CD4-positive, CD25-positive, alpha-beta regulatory T cell (primary cell): ENCODE results near the gene CPPED1. TPM values are rescaled to one million over a fixed set of nuclear protein-coding genes. Genes with fewer than 3 reads are reported as not detected.

ENCODE experiments used
- ATAC-seq, 2 donors: fragments of 150-1000 bp; cut with Tn5 transposase; one replicate each; pipeline ENCODE4 v1.10.0; 2021; ENCODE audit warnings: low read depth in 2 of 2, moderate number of reproducible peaks in 2 of 2, moderate library complexity in 1 of 2
- DNase-seq, 3 donors: peaks; one replicate each; pipeline versions ENCODE4 v3.0.0 to v3.0.0-alpha.2; 2012 to 2022; ENCODE audit warnings: mixed read lengths in 1 of 3
- H3K27ac ChIP-seq: one replicate; pipeline ENCODE4 v1.7.0; 2013; ENCODE audit warnings: mild to moderate bottlenecking, low read length; ENCODE audit not compliant: insufficient read depth, poor library complexity, severe bottlenecking
- H3K27me3 ChIP-seq: one replicate; pipeline ENCODE4 v1.7.0; 2013; ENCODE audit warnings: low read length; ENCODE audit not compliant: control insufficient read depth, insufficient read depth
- H3K36me3 ChIP-seq: one replicate; pipeline ENCODE4 v1.7.0; 2013; ENCODE audit warnings: mild to moderate bottlenecking, low read length, moderate library complexity; ENCODE audit not compliant: control insufficient read depth, insufficient read depth
- H3K4me1 ChIP-seq: 2 replicates; pipeline ENCODE4 v1.7.0; 2013; ENCODE audit warnings: mild to moderate bottlenecking, low read length; ENCODE audit not compliant: insufficient read depth, control insufficient read depth, poor library complexity, severe bottlenecking
- H3K4me3 ChIP-seq: one replicate; pipeline ENCODE4 v1.7.0; 2013; ENCODE audit warnings: low read depth, mild to moderate bottlenecking, low read length, moderate library complexity
- H3K9me3 ChIP-seq, 2 experiments: 1 replicate in 1 of 2; 2 replicates in 1 of 2; pipeline ENCODE4 v1.7.0; 2013; ENCODE audit warnings: low read length in 2 of 2, mild to moderate bottlenecking in 1 of 2, moderate library complexity in 1 of 2; ENCODE audit not compliant: control insufficient read depth in 2 of 2
- H3K27ac Mint-ChIP-seq, 3 donors: one replicate each; pipeline ENCODE4 v1.8.0; 2020 to 2022; ENCODE audit warnings: mild to moderate bottlenecking in 3 of 3, mixed read lengths in 3 of 3, moderate library complexity in 2 of 3
- H3K27me3 Mint-ChIP-seq: one replicate; pipeline ENCODE4 v1.8.0; 2022; ENCODE audit warnings: mild to moderate bottlenecking, mixed read lengths
- H3K36me3 Mint-ChIP-seq: one replicate; pipeline ENCODE4 v1.8.0; 2020; ENCODE audit warnings: mixed read lengths
- H3K4me1 Mint-ChIP-seq, 4 donors: one replicate each; pipeline ENCODE4 v1.8.0; 2020 to 2022; ENCODE audit warnings: mixed read lengths in 4 of 4, mild to moderate bottlenecking in 1 of 4
- H3K4me3 Mint-ChIP-seq, 4 donors: one replicate each; pipeline ENCODE4 v1.8.0; 2020 to 2022; ENCODE audit warnings: mild to moderate bottlenecking in 4 of 4, mixed read lengths in 4 of 4, moderate library complexity in 3 of 4
- H3K9me3 Mint-ChIP-seq, 7 donors: one replicate each; pipeline ENCODE4 v1.8.0; 2020 to 2022; ENCODE audit warnings: mixed read lengths in 7 of 7, mild to moderate bottlenecking in 3 of 7, moderate library complexity in 2 of 7
- polyA plus RNA-seq, 4 donors: library from polyadenylated mRNA; unstranded; fragments of 300-500 nt; fragmentation: Illumina TruSeq; gene quantifications; one replicate each; pipeline ENCODE4 v1.2.3, GENCODE V29; 2021
- total RNA-seq: library from RNA; stranded (reverse); gene quantifications from one replicate; pipeline ENCODE4 v1.2.3, GENCODE V29; 2022

CPPED1 gene
- total and polyA plus RNA-seq, 5 donors from 2014 or later = 8.3 to 18.2 (median 10.1) TPM

DNA sequence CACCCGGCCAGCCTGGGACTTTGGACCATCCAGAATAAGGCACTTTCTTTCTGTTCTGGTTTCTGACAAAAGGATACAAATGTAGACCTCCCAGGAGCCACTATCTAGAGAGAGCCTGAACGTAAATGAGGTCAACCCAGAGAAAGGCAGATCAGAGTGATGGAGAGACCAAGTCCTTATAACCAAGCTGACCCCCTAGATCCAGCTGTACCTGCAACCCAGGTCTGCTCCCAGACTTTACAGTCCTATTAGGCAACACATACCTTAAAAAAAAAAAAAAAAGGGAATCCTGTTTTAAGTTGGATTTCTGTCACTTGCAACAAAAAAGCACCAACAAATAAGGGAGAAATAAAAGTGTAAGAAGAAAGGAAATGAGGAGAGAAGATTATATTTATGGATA is 23.2 kb downstream of the CPPED1 start:
- peaks cover 40% of the 10 kb centered on the region for H3K36me3 Mint-ChIP-seq
- H3K27ac ChIP-seq = no peak overlapping the region
- DNase-seq = no peak
- H3K27me3 Mint-ChIP-seq = no peaks in the 10 kb centered on the region
- peaks cover 0 to 4% (median 2%) of the 10 kb centered on the region in 7 donors for H3K9me3 Mint-ChIP-seq
- H3K36me3 ChIP-seq = peaks cover 9% of the 10 kb centered on the region
- H3K4me1 ChIP-seq = no peaks in the 10 kb centered on the region
- H3K4me3 ChIP-seq = no peak overlapping the region
- no peak for ATAC-seq
- H3K9me3 ChIP-seq = no peaks in the 10 kb centered on the region
- H3K4me1 Mint-ChIP-seq = peaks cover 2 to 8% (median 7%) of the 10 kb centered on the region in 4 donors
- no peak overlapping the region for H3K4me3 Mint-ChIP-seq
- H3K27me3 ChIP-seq = no peaks in the 10 kb centered on the region
- H3K27ac Mint-ChIP-seq = peak overlapping the region in 1 of 3 donors; percentile 64

DNA sequence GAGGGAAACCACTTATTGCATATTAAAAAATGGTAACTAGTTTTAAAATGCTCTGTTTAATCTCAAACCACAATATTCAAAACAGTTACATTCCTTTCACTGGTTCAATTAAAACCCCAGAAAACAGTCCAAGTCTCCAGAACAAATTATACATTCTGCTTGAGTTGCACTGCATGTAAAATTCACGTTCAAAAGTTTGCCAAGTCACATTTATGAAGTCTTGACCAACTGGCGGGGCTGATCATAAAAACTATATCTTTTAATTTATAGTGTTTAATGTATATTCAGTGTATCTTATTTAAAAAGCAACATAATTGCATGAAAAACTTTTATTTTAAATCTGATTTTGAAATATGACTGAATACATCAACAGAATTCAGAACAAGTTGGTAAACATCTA is 25.0 kb downstream of the CPPED1 start:
- H3K36me3 ChIP-seq = peaks cover 11% of the 10 kb centered on the region
- no peak overlapping the region for H3K27ac ChIP-seq
- peaks cover 2 to 8% (median 7%) of the 10 kb centered on the region in 4 donors for H3K4me1 Mint-ChIP-seq
- H3K27ac Mint-ChIP-seq = no peak overlapping the region
- no peaks in the 10 kb centered on the region for H3K9me3 ChIP-seq
- no peak overlapping the region for H3K4me3 ChIP-seq
- H3K4me1 ChIP-seq = no peaks in the 10 kb centered on the region
- ATAC-seq = no peak
- H3K27me3 Mint-ChIP-seq = no peaks in the 10 kb centered on the region
- peaks cover 46% of the 10 kb centered on the region for H3K36me3 Mint-ChIP-seq
- no peaks in the 10 kb centered on the region for H3K27me3 ChIP-seq
- H3K9me3 Mint-ChIP-seq = peaks cover 0 to 3% (median 0%) of the 10 kb centered on the region in 7 donors
- H3K4me3 Mint-ChIP-seq = no peak overlapping the region
- DNase-seq = no peak

DNA sequence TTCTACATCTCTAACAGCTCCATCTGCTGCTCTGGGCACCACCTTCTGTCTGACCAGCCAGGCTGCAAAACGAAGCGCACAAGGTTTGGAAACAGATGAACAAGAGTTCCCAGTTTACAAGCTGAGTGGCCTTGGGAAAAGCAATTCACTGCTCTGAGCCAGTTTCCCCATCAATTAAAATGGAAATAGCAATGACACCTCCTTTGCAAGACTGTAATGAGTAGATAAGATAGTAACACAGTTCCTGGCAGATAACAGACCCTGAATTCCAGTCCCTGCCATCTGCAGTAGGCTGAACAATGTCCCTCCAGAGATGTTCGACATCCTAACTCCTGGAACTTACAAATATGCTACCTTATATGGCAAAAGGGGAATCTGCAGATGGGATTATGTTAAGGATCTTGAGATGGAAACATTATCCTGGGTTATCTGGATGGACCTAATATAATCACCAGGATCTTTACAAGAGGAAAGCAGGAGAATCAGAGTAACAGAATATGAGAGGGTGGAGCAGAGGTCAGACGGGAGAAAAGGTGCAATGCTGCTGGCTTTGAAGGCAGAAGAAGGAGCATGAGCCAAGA is 27.9 kb downstream of the CPPED1 start:
- Mint-ChIP-seq H3K27ac (no peak overlapping the region), H3K27me3 (no peaks in the 10 kb centered on the region), H3K9me3 (peaks cover 0 to 1% (median 0%) of the 10 kb centered on the region in 7 donors), H3K4me1 (no peaks in the 10 kb centered on the region), H3K36me3 (peaks cover 43% of the 10 kb centered on the region), H3K4me3 (peak overlapping the region in 1 of 4 donors; percentile 24)
- DNase-seq (no peak), ATAC-seq (no peak)
- Histone ChIP-seq H3K9me3 (no peaks in the 10 kb centered on the region), H3K36me3 (peaks cover 11% of the 10 kb centered on the region), H3K27me3 (no peaks in the 10 kb centered on the region), H3K4me3 (no peak overlapping the region), H3K27ac (no peak overlapping the region), H3K4me1 (no peaks in the 10 kb centered on the region)

DNA sequence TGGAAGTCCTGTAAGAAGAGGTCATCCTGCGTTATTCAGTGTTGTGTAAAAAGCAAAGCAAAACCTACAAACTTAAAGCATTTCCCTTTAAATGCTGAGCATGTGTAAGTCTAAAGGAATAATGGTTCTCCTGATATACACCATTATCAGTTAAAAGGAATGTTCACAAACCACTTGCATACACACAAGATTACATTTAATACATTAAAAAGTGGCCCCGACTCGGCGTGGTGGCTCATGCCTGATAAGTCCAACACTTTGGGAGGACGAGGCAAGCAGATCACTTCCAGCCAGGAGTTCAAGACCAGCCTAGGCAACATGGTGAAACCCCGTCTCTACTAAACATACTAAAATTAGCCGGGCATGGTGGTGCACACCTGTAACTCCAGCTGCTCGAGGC is 30.5 kb downstream of the CPPED1 start:
- H3K4me1 Mint-ChIP-seq = peaks cover 1 to 3% (median 2%) of the 10 kb centered on the region in 4 donors
- no peaks in the 10 kb centered on the region for H3K27me3 ChIP-seq
- no peak overlapping the region for H3K27ac Mint-ChIP-seq
- H3K27me3 Mint-ChIP-seq = no peaks in the 10 kb centered on the region
- no peak overlapping the region for H3K4me3 ChIP-seq
- DNase-seq (no peak), ATAC-seq (no peak)
- H3K9me3 ChIP-seq = no peaks in the 10 kb centered on the region
- H3K27ac ChIP-seq = no peak overlapping the region
- peaks cover 4% of the 10 kb centered on the region for H3K36me3 ChIP-seq
- no peaks in the 10 kb centered on the region for H3K4me1 ChIP-seq
- H3K36me3 Mint-ChIP-seq = peaks cover 34% of the 10 kb centered on the region
- peaks cover 0 to 1% (median 0%) of the 10 kb centered on the region in 7 donors for H3K9me3 Mint-ChIP-seq
- no peak overlapping the region for H3K4me3 Mint-ChIP-seq

DNA sequence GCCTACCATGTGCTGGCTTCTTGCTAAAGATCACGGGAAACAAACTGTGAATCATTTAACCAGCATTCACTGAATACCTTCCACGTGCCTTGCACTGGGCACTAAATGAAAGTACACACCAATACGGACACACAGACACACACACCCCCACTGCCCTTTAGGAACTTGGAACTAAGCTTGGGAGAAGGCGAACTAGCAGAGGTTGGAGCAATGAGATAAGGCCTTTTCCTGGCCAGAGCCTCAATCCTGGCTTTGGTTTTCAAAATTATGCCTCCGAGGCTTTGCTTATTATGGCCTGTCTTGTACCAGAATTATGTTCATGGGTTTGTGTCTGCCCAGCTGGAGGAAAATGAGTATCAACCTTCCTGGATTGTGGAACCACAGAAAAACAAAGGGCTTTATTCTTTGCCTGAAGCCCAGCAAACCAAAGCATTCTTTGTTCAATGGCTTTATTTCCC is 32.3 kb downstream of the CPPED1 start:
- DNase-seq = no peak
- Histone ChIP-seq H3K36me3 (peaks cover 4% of the 10 kb centered on the region), H3K27ac (no peak overlapping the region), H3K9me3 (no peaks in the 10 kb centered on the region), H3K4me3 (no peak overlapping the region), H3K27me3 (no peaks in the 10 kb centered on the region), H3K4me1 (no peaks in the 10 kb centered on the region)
- H3K9me3 Mint-ChIP-seq = no peaks in the 10 kb centered on the region
- peaks cover 31% of the 10 kb centered on the region for H3K36me3 Mint-ChIP-seq
- H3K4me1 Mint-ChIP-seq = peaks cover 4 to 10% (median 6%) of the 10 kb centered on the region in 4 donors
- ATAC-seq = no peak
- H3K27me3 Mint-ChIP-seq = peaks cover 4% of the 10 kb centered on the region
- H3K4me3 Mint-ChIP-seq = no peak overlapping the region
- no peak overlapping the region for H3K27ac Mint-ChIP-seq

DNA sequence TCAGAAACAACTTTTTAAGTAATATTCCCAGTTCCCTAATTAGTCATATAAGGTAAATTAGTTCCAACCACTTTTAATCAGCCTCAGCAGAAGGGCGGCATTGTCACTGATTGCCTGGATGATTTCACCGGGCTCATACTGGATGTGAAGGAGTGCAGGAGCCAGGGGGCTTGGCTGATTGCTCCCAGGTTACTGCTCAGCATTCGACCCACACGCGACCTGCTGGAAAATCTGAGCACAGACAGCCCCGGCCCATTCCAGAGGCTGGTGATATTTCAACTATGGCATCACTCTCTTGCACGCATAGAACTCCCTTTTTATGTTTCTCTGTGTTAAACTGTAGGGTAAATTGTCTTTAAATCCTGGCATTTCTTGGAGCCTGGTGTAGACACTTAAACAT is 34.2 kb downstream of the CPPED1 start:
- Histone ChIP-seq H3K27ac (no peak overlapping the region), H3K36me3 (no peaks in the 10 kb centered on the region), H3K4me3 (no peak overlapping the region), H3K4me1 (no peaks in the 10 kb centered on the region), H3K9me3 (no peaks in the 10 kb centered on the region), H3K27me3 (no peaks in the 10 kb centered on the region)
- no peak for ATAC-seq
- Mint-ChIP-seq H3K4me1 (peaks cover 4 to 10% (median 6%) of the 10 kb centered on the region in 4 donors), H3K36me3 (peaks cover 17% of the 10 kb centered on the region), H3K27me3 (peaks cover 4% of the 10 kb centered on the region), H3K9me3 (no peaks in the 10 kb centered on the region), H3K4me3 (no peak overlapping the region), H3K27ac (no peak overlapping the region)
- no peak for DNase-seq

DNA sequence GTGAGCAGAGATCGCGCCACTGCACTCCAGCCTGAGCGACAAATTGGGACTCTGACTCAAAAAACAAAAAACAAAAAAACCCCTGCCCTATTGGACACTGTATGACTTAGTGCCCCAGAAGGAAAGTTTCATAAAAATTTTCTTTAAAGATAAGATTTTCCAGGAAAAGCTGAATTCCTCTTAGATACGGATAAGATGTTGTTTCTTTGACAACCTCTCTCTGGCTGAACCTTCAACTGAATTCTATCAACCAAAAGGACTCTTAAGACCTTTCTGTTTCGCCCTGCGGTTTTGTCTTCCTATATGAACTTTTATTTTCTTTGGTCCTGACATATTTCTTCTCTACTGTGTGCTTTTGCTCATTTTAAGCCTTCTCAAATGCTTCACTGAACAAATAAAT is 35.8 kb downstream of the CPPED1 start:
- peaks cover 4 to 10% (median 6%) of the 10 kb centered on the region in 4 donors for H3K4me1 Mint-ChIP-seq
- Histone ChIP-seq H3K4me3 (no peak overlapping the region), H3K36me3 (no peaks in the 10 kb centered on the region), H3K27ac (no peak overlapping the region), H3K4me1 (no peaks in the 10 kb centered on the region), H3K27me3 (no peaks in the 10 kb centered on the region), H3K9me3 (no peaks in the 10 kb centered on the region)
- peak in 1 of 3 donors; percentile 50 for DNase-seq
- ATAC-seq = no peak
- peaks cover 4% of the 10 kb centered on the region for H3K27me3 Mint-ChIP-seq
- peaks cover 11% of the 10 kb centered on the region for H3K36me3 Mint-ChIP-seq
- H3K27ac Mint-ChIP-seq = no peak overlapping the region
- peak overlapping the region in 1 of 4 donors; percentile 22 for H3K4me3 Mint-ChIP-seq
- H3K9me3 Mint-ChIP-seq = no peaks in the 10 kb centered on the region

DNA sequence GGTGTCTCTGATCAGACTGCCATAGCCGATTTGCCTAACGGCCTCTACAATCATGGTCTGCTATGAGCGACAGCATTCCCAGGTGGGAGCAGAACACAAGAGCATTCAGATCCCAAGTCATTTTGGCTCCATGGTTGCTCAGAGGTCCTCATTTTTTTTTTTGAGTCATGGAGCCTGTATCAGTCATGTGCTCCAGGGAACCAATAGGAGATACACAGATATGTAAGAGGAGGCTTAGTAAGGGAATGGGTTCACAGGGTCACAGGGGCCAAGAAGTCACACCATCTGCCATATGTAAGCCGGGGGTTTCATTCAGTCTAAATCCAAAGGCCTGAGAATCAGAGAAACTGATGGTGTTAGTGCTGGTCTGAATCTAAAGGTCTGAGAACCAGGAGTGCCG is 36.8 kb downstream of the CPPED1 start:
- no peaks in the 10 kb centered on the region for H3K36me3 ChIP-seq
- no peaks in the 10 kb centered on the region for H3K9me3 Mint-ChIP-seq
- H3K9me3 ChIP-seq = no peaks in the 10 kb centered on the region
- no peak overlapping the region for H3K4me3 ChIP-seq
- H3K4me1 Mint-ChIP-seq = peaks cover 4 to 10% (median 6%) of the 10 kb centered on the region in 4 donors
- H3K27ac Mint-ChIP-seq = no peak overlapping the region
- DNase-seq (no peak), ATAC-seq (no peak)
- no peak overlapping the region for H3K27ac ChIP-seq
- peaks cover 4% of the 10 kb centered on the region for H3K27me3 Mint-ChIP-seq
- H3K4me3 Mint-ChIP-seq = no peak overlapping the region
- no peaks in the 10 kb centered on the region for H3K4me1 ChIP-seq
- no peaks in the 10 kb centered on the region for H3K27me3 ChIP-seq
- H3K36me3 Mint-ChIP-seq = peaks cover 11% of the 10 kb centered on the region
